ENCODE measurements around the gene CTXN1.

DNA sequence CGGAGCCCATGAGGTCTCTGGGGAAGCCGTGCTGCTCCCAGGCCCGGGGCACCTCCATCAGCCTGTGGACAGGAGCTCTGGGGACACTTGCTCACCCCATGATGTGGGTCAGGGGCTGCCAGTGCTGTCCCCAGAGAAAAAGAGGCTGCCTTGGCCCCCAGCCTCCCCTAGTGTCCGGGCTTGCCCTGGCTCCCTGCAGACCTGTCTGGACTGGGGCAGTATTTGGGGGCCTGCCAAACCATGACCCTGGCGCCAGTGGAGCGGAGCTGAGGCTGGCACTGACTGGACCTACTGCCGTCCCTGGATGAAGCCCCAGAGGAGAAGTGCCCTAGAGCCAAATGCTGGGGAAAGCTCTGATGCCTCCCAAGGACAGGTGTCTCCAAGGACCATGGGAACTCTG lies 49.1 kb upstream of the CTXN1 start:
- TF ChIP-seq, protein P1, sequence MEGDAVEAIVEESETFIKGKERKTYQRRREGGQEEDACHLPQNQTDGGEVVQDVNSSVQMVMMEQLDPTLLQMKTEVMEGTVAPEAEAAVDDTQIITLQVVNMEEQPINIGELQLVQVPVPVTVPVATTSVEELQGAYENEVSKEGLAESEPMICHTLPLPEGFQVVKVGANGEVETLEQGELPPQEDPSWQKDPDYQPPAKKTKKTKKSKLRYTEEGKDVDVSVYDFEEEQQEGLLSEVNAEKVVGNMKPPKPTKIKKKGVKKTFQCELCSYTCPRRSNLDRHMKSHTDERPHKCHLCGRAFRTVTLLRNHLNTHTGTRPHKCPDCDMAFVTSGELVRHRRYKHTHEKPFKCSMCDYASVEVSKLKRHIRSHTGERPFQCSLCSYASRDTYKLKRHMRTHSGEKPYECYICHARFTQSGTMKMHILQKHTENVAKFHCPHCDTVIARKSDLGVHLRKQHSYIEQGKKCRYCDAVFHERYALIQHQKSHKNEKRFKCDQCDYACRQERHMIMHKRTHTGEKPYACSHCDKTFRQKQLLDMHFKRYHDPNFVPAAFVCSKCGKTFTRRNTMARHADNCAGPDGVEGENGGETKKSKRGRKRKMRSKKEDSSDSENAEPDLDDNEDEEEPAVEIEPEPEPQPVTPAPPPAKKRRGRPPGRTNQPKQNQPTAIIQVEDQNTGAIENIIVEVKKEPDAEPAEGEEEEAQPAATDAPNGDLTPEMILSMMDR (IDR thresholded peaks at IDR 0.05), result no peak
- TF ChIP-seq POLR2A (IDR thresholded peaks at IDR 0.05) (no peak), POLR2AphosphoS5 (IDR thresholded peaks at IDR 0.05) (no peak)

Data from transverse colon (tissue), 4 donors.